ENCODE results near the gene DAP.

- TF ChIP-seq EZH2 (IDR thresholded peaks at IDR 0.05; ENCODE audit: low read length) = no peak
- TF ChIP-seq, protein P1, sequence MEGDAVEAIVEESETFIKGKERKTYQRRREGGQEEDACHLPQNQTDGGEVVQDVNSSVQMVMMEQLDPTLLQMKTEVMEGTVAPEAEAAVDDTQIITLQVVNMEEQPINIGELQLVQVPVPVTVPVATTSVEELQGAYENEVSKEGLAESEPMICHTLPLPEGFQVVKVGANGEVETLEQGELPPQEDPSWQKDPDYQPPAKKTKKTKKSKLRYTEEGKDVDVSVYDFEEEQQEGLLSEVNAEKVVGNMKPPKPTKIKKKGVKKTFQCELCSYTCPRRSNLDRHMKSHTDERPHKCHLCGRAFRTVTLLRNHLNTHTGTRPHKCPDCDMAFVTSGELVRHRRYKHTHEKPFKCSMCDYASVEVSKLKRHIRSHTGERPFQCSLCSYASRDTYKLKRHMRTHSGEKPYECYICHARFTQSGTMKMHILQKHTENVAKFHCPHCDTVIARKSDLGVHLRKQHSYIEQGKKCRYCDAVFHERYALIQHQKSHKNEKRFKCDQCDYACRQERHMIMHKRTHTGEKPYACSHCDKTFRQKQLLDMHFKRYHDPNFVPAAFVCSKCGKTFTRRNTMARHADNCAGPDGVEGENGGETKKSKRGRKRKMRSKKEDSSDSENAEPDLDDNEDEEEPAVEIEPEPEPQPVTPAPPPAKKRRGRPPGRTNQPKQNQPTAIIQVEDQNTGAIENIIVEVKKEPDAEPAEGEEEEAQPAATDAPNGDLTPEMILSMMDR (optimal IDR thresholded peaks at IDR 0.05 in 1 of 3, IDR thresholded peaks at IDR 0.05 in 1 of 3, conservative IDR thresholded peaks at IDR 0.05 in 1 of 3; ENCODE audit: extremely low read depth in 1 of 3, insufficient read depth in 2 of 3, low read length in 3 of 3) = no peak
Measured at GRCh38 chr5:10662083-10662482, 99.0 kb downstream of the DAP start.

Measured in keratinocyte (primary cell).